NOMO-1 (cell line): Measurements from ENCODE around the gene PAEP.
"Not testable (repeated sequence)": the region's sequence is repeated elsewhere in the genome, so short reads cannot be mapped to it uniquely, and the experiment has no call there.

ENCODE experiments used
- DNase-seq, 2 experiments: peaks; one replicate each; lab custom pipeline; 2025; ENCODE audit not compliant: unreplicated experiment in 2 of 2; lab: John Stamatoyannopoulos, UW

The PAEP gene

DNA sequence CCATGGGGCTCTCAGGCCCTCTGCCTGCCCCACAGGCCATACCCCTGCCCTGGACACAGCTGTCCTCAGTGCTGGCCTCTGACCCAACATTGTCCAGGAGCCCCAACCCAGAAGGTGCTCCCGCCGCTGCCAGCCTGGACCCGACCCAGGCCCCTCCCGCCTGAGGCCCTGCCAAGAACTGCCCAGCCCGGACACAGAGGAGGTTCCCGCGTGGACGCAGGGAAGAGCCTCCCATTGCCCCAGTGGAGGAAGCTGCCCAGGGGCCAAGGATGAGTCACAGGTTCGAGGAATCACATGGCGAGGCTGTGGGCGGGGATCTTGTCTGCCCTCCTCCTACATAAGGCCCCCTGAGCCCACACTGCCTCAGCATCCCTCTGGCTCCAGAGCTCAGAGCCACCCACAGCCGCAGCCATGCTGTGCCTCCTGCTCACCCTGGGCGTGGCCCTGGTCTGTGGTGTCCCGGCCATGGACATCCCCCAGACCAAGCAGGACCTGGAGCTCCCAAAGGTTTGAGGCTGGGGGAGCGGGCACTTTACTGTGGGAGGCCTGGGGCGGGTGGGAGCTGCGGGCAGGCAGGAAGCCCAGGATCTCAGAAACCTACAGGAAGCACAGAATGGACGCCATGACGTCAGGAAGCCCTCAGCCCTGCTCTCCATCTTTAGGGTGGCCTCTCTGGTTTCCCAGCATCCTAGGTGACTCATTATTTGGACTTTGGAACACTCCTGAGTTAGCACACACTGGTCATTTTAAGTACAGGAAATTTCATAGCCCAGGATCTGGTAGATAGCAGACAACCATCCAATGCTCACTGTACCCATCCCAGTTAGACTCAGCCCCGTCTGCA lies at the start of gene PAEP:
Gene PAEP, plus strand, starts transcription at position 366 of the 844 bp plus-strand sequence.
- DNase-seq, result no peak

DNA sequence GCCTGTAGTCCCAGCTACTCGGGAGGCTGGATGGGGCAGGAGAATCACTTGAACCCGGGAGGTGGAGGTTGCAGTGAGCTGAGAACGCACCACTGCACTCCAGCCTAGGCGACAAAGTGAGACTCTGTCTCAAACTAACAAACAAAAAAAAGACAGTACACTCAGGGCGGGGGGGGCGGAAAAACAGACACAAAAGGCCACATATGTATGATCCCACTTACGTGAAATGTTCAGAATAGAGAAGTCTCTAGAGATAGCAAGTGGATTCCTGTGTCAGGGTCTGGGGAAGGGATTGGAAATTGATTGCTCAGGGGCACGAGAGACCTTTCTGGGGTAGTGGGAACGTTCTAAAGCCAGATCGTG lies 49.3 kb upstream of the PAEP start:
- DNase-seq, result no peak

GRCh38 chr9:135512904-135513303 lies 48.7 kb upstream of the PAEP start:
- no peak for DNase-seq

GRCh38 chr9:135513351-135513846 lies 48.2 kb upstream of the PAEP start:
- DNase-seq, result no peak

DNA sequence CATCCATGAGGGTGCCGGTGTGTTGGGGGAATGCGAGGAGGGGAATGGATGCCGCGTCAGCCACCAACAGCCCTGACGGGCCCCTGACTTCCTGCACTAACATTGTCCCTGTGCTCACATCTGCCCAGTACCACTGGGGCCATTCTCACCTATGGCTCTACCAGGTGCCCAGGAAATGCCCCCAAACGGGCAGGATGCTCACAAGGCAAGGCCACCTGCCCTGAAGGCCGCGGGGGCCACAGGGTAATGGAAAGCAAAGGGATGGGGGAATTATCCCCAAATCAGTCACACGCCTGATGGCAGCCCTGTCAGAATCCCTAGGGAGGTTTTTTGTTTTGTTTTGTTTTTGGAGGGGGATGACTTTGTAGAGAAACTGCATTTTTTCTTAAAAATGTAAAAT lies 47.6 kb upstream of the PAEP start:
- DNase-seq, result not testable (repeated sequence)

DNA sequence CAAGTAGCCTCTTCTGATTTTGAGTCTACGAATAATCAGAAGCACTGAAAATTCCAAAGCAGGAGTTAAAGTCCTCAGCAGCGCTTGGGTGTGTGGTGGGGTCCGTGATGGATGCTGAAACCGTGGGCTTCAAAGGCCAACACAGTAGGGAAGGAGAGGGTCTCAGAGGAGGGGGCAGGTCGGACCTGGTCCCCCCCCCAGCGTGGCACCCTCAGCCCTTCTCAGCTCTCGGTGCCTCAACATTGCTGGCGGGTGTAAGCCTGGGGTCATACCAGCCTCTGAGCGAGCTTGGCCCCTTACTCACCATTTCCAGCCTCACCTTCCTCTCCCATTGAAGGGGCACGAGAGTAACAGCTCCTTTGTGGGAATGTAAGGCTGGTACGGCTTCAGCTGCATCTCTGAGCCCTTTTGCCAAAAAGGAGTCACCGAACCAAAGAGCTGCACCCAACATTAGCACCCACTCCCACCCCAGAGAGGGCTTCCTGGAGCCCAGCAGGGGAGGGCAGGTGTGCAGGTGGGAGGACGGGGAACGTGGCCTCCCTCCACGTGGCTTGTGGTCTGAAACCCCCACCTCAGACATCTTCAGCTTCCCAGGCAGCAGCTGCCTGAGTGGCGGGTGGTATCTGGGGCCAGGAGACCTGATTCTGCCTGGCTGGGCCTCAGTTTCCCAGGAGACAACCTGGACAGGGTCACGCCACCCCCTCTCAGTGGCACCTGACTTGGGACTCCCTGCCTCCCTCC lies 47.0 kb upstream of the PAEP start:
- no peak for DNase-seq

DNA sequence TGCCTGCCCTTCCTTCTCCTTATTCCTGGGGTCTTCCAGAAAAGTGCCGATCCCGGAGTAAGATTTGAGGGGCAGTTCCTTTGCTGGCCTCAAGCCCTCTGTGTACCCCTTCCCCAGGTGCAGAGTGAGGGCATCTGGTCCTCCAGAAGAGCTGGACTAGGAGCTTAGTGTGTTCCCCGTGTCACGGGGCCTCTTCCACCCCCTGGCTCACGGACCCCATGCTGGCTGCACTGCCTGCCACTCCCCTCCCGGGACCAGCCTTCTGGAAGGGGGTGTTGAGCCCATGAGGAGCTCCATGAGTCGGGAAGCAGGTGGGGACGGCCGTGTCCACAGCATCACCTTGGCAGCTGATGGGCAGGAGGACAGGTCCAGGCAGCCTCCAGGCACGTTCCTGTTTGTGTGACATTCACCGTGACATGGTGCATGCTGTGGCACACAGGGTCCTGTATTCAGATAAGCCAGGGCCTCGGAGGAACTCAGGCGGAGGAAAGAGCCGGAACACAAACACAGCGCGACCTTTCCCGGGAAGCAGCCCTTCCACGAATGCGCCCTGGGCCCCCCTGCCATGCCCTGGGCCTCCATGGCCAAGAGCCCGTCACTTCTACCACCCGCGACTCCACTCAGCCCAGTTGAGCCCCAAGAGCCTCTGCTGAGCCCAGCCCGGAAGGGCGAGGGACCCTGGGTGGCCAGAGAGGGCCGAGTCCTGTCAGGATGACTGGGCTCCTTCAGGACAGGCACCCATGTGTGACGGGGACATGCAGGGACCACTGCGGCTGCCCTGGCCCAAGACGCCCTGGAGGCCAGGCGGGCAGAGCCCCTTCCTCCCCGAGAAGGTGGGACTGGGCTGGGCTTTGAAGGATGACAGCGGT lies 46.2 kb upstream of the PAEP start:
- DNase-seq, result no peak

GRCh38 chr9:135516132-135516860 lies 45.3 kb upstream of the PAEP start:
- no peak for DNase-seq

GRCh38 chr9:135517407-135517822 lies 44.1 kb upstream of the PAEP start:
- DNase-seq, result no peak

GRCh38 chr9:135519179-135519971 lies 42.2 kb upstream of the PAEP start:
- DNase-seq, result no peak

DNA sequence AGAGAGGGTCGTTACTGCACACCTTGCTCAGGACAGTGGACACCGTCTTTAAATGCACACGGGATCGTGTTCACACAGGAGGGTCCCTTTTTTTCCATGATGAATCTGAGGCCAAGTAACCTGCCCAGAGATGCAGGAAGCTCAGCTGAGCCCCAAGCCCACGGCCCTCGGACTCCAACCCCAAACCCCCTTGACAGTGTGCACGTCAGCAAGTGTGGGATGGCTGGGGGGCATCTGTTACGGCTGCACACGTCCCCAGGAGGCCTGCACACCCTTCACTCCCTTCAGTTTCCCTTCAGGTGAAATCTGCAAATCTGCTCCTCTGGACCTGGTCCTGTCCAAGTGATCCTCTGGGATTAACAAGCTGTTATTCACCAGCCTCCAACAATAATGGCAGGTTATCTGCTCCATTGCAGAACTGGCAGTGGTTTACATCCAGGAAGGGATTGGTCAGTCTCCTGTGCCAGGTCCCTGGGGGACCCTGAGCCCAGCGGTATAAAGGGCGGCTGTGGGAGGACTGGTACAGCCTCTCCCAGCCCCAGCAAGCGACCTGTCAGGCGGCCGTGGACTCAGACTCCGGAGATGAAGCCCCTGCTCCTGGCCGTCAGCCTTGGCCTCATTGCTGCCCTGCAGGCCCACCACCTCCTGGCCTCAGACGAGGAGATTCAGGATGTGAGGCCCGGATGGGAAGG lies 40.5 kb upstream of the PAEP start, which contains the start of gene LCN1:
Gene LCN1, plus strand, starts transcription at position 525 of the 692 bp plus-strand sequence. Its CDS starts 58 bp downstream, at position 583.
- no peak for DNase-seq

- no peak for DNase-seq
Observed at GRCh38 chr9:135521608-135522095, 39.9 kb upstream of the PAEP start.

DNA sequence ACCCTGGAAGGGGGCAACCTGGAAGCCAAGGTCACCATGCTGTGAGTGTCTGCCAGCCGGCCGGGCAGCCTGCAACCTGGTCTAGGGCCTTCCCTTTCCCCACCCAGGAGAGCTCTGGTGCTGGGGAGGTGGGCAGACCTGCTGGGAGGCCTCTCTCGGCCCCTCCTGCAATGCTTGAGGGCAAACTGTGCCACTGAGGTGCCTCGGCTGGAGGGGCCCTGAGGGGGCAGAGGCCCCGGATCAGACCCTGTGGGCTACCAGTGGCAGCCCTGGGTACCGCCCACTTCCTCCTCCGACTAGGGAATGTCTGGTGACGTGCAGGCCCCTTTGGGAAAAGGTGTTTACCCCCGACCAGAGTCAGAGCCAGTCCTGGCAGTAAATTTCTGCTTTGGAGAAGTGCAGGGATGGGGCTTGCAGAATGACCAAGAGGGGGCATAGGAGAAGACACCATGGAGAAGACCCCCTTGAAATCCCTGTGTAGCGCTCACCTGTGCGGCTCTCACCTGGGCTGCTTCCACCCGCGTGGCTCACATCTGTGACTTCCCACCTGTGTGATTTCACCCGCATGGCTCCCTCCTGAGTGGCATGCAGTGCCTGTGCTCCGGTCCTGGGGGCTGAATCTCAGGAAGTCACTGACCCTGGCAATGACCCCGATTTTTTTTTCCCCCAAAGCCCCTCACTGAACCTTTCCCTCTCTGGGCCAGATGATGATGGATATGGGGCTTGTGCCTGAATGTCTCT lies 39.2 kb upstream of the PAEP start:
- no peak for DNase-seq

- no peak for DNase-seq
Observed at GRCh38 chr9:135522931-135523330, 38.6 kb upstream of the PAEP start.

DNA sequence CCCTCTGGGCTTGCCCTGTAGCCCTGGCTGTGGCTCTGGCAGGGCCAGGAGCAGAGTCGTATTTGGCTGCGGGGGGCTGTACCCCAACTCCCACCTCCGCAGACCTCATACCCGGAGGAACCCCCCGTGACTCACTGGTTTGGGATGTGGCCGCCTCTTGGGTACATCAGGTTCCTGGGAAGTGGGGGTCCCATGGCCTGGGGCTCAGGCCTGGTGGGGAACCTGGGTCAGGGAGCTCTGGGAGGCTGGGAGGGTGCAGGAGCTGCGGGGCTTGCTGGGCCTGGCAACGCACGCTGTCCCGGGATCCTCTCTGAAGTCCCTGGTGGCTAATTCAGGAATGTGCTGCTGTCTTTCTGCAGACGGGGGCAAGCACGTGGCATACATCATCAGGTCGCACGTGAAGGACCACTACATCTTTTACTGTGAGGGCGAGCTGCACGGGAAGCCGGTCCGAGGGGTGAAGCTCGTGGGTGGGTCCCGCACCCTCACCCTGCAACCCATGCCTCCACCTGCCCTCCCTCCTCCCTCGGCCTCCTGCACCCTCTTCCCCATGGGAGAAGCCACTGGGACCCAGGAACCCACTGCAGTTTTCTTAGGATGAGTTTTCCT lies 37.9 kb upstream of the PAEP start:
- no peak for DNase-seq

GRCh38 chr9:135524130-135524861 lies 37.3 kb upstream of the PAEP start:
- DNase-seq, result no peak
